Nephron progenitor cell (in vitro differentiated cells): ENCODE data around the gene CKMT2.

Source experiments
- DNase-seq: peaks from one replicate; pipeline ENCODE4 v3.0.0; 2021
- H3K27ac Mint-ChIP-seq: 2 replicates; pipeline ENCODE4 v1.8.0; 2021; ENCODE audit warnings: mild to moderate bottlenecking, moderate library complexity, mixed read lengths
- H3K27me3 Mint-ChIP-seq: 2 replicates; pipeline ENCODE4 v1.8.0; 2021; ENCODE audit warnings: mild to moderate bottlenecking, low read depth, mixed read lengths; ENCODE audit not compliant: poor library complexity
- H3K36me3 Mint-ChIP-seq: 2 replicates; pipeline ENCODE4 v1.8.0; 2021; ENCODE audit warnings: low read depth, mixed read lengths
- H3K4me1 Mint-ChIP-seq: 2 replicates; pipeline ENCODE4 v1.8.0; 2021; ENCODE audit warnings: mixed read lengths
- H3K4me3 Mint-ChIP-seq: 2 replicates; pipeline ENCODE4 v1.8.0; 2021; ENCODE audit warnings: mild to moderate bottlenecking, moderate library complexity, mixed read lengths
- H3K9me3 Mint-ChIP-seq: 2 replicates; pipeline ENCODE4 v1.8.0; 2021; ENCODE audit warnings: mild to moderate bottlenecking, moderate library complexity, mixed read lengths
- TF ChIP-seq, protein P1 (sequence below): fragments of 200-600 bp; sonication (generic); IDR thresholded peaks from 2 replicates; pipeline ENCODE4 v1.5.0; 2021; ENCODE audit warnings: antibody characterized with exemption

The CKMT2 gene

DNA sequence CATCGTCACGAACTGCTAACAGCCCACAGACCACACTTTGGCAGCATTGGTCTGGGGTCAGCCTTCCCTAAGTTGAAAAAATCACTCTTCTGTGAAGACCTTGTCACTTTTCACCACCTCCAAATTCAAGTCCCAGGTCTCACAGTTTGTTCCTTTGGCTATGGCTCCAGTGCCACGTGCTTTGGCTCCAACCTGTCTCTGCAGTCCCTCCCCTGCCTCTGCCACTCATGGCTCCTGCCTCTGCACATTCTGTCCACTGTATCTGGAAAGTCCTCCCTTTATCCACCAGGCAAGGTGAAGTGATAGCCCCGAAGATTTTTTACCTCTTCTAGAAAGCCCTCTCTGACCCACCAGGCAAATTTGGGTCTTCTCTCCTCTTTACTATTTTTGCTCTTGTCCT lies 5.3 kb downstream of the CKMT2 start:
- peaks cover 33% of the 10 kb centered on the region for H3K36me3 Mint-ChIP-seq
- DNase-seq = no peak
- peaks cover 51% of the 10 kb centered on the region for H3K4me1 Mint-ChIP-seq
- H3K27ac Mint-ChIP-seq = no peak overlapping the region
- no peaks in the 10 kb centered on the region for H3K27me3 Mint-ChIP-seq
- no peaks in the 10 kb centered on the region for H3K9me3 Mint-ChIP-seq
- no peak overlapping the region for H3K4me3 Mint-ChIP-seq
- TF ChIP-seq, protein P1, sequence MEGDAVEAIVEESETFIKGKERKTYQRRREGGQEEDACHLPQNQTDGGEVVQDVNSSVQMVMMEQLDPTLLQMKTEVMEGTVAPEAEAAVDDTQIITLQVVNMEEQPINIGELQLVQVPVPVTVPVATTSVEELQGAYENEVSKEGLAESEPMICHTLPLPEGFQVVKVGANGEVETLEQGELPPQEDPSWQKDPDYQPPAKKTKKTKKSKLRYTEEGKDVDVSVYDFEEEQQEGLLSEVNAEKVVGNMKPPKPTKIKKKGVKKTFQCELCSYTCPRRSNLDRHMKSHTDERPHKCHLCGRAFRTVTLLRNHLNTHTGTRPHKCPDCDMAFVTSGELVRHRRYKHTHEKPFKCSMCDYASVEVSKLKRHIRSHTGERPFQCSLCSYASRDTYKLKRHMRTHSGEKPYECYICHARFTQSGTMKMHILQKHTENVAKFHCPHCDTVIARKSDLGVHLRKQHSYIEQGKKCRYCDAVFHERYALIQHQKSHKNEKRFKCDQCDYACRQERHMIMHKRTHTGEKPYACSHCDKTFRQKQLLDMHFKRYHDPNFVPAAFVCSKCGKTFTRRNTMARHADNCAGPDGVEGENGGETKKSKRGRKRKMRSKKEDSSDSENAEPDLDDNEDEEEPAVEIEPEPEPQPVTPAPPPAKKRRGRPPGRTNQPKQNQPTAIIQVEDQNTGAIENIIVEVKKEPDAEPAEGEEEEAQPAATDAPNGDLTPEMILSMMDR = no peak

DNA sequence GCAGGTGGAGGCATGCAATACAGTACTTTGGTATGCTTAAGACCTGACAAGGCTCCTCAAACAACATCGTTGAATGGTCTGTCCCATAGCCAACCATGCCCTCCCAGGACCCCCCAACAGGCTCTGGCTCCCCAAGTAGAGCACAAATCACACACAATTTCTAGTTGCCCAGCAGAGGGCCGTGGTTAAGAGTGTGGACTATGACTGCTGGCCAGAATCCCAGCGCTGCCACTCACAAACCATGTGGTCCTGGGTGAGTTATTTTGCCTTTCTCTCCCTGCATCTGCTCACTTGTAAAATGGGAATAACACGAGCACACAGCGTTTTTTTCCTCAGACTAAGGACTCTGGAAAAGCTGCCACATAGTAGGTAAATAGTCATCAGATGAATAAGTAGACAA lies 6.5 kb downstream of the CKMT2 start:
- Mint-ChIP-seq H3K36me3 (peaks cover 33% of the 10 kb centered on the region), H3K9me3 (no peaks in the 10 kb centered on the region), H3K4me1 (peaks cover 39% of the 10 kb centered on the region), H3K27me3 (no peaks in the 10 kb centered on the region), H3K27ac (no peak overlapping the region), H3K4me3 (no peak overlapping the region)
- no peak for DNase-seq
- TF ChIP-seq, protein P1 = no peak

DNA sequence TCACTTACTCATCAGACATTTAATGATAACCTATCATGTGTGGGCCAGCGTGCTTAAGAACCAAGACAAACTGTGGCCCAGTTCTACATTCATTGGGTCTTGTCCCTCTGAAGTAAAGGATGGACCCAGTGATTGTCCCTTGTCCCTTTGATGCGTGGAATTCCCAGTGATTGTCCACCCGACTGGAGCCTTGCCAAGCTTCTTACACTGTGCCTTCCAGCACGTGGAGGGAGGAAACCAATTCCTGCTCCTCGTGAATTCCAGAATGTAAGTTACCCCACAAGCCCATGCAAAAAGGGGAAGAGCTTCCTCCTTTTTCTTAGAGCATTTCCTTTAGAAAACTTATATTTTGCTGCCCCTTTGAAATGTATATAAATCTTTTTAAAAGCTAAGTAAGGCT lies 7.9 kb downstream of the CKMT2 start:
- no peak overlapping the region for H3K27ac Mint-ChIP-seq
- no peaks in the 10 kb centered on the region for H3K27me3 Mint-ChIP-seq
- H3K9me3 Mint-ChIP-seq = no peaks in the 10 kb centered on the region
- no peak for DNase-seq
- peaks cover 28% of the 10 kb centered on the region for H3K36me3 Mint-ChIP-seq
- H3K4me3 Mint-ChIP-seq = no peak overlapping the region
- peaks cover 30% of the 10 kb centered on the region for H3K4me1 Mint-ChIP-seq
- TF ChIP-seq, protein P1 = no peak

DNA sequence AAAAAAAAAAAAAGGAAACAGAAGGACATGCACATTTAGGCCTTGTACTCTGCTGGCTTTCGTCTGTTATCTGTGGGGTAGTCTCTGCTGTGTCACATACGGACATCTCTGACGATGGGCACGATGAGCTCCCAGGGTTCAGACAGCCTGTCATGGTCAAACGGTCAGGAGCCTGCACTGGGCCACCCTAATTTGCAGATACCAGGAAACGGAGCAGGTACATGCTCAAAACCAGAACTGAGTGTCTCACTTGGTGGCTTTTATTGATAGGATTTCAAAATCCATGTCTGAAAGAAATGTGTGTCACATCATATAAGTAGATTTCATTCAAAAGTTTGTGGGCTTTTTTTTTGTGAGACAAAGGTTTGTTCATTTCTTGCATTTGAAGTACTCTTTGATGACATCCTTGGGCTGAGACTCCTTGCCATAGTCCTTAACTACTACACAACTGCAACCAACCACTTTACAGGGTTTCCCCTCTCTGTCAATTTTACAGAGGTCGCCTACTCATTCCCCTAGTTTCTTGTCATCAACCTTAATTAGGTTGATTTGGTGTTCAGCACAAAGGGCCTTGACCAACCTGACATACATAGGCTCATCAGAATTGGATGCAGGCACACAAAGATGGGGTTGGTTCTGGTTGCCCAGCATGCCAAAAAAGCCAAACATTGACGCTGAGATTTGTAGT lies 9.0 kb downstream of the CKMT2 start:
- H3K27me3 Mint-ChIP-seq = no peaks in the 10 kb centered on the region
- TF ChIP-seq, protein P1 = no peak
- no peak for DNase-seq

DNA sequence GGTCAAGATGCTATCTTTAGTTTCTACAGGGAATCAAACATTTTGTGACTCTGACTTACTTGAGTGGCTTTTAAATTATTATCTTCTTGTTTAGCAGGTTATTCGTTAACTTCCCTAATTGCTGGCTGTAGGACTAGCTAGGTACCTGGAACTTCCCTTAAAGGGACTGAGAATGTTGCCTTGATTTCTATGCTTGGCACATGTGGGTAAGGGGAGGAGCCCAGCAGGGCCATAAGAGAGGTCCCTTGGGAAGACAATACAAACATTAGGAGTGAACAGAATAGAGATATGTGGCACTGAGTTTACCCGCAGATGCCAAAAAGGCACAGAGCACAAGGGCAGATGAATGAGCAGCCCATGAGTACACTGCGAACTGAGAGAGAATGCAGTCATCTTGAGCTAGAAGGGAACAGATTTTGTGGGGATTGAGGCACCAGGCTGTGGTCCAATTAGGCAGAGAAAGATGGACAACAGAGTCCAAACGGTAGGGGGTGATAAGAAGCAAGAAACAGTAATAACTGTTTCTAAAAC lies 9.8 kb downstream of the CKMT2 start:
- Mint-ChIP-seq H3K27me3 (no peaks in the 10 kb centered on the region), H3K4me1 (peaks cover 46% of the 10 kb centered on the region), H3K9me3 (no peaks in the 10 kb centered on the region), H3K27ac (peak overlapping the region; percentile 23), H3K4me3 (no peak overlapping the region), H3K36me3 (peaks cover 17% of the 10 kb centered on the region)
- TF ChIP-seq, protein P1 = no peak
- no peak for DNase-seq

More for the DNA sequence above, 9.0 kb downstream of the CKMT2 start:
- H3K9me3 Mint-ChIP-seq = no peaks in the 10 kb centered on the region
- peaks cover 41% of the 10 kb centered on the region for H3K4me1 Mint-ChIP-seq
- H3K36me3 Mint-ChIP-seq = peaks cover 19% of the 10 kb centered on the region
- H3K27ac Mint-ChIP-seq = no peak overlapping the region
- no peak overlapping the region for H3K4me3 Mint-ChIP-seq

DNA sequence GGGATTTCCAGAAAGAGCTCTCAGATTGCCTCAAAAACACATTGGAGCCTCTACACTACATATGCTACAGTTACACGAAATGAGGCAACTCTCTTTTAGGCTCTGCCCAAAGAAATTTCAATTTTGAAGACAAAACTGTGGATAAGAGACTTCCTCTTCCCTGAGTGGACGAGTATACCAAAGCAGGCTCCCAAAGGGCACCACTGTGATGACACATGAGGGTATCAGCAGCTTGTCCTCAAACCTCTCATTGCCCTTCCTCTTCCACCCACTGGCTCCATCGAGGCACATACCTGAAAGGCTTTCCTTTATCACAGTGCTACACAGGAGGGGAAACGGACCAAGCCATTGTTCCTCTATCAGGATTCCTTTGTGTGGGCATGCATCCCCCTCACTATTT lies 11.3 kb downstream of the CKMT2 start:
- Mint-ChIP-seq H3K4me3 (no peak overlapping the region), H3K27ac (no peak overlapping the region), H3K4me1 (peaks cover 52% of the 10 kb centered on the region), H3K36me3 (peaks cover 14% of the 10 kb centered on the region), H3K9me3 (no peaks in the 10 kb centered on the region), H3K27me3 (no peaks in the 10 kb centered on the region)
- TF ChIP-seq, protein P1 = no peak
- no peak for DNase-seq
